ENCODE data around the gene COL23A1. TPM values are rescaled to one million over a fixed set of nuclear protein-coding genes. Genes with fewer than 3 reads are reported as not detected.

COL23A1 gene
- polyA plus RNA-seq, 1 donor (not counting 4 experiments of a cell fraction or from before 2014, with no cell fraction given), result not detected

DNA sequence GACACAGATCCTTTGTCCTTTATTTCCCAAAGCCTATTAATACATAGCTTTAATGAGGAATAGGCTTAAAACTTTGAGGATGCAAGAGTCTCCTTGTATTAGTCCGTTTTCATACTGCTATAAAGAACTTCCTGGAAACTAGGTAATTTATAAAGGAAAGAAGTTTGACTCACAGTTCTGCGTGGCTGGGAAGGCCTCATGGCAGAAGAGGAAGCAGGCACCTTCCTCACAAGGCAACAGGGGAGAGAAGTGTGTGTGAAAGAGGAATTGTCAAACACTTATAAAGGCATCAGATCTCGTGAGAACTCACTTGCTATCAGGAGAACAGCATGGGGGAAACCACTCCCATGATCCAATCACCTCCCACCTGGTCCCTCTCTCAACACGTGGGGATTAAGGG lies 42.1 kb upstream of the COL23A1 start:
- H3K27me3 ChIP-seq (ENCODE audit: control insufficient read depth, extremely low read depth, insufficient read depth, low read length), result no peaks in the 10 kb centered on the region
- H3K9ac ChIP-seq (ENCODE audit: control insufficient read depth, extremely low read depth, insufficient read depth, low read length), result no peak overlapping the region
- FAIRE-seq (no peak), DNase-seq (ENCODE audit: low read depth, low spot score) (no peak)
- H3K4me1 ChIP-seq (ENCODE audit: control insufficient read depth, extremely low read depth, insufficient read depth, low read length), result peaks cover 16% of the 10 kb centered on the region
- no peaks in the 10 kb centered on the region for H4K20me1 ChIP-seq (ENCODE audit: control insufficient read depth, extremely low read depth, insufficient read depth, low read length)
- H3K79me2 ChIP-seq (ENCODE audit: control insufficient read depth, insufficient read depth, low read length), result no peaks in the 10 kb centered on the region
- H3K9me3 ChIP-seq (ENCODE audit: control insufficient read depth, low read depth, low read length), result no peaks in the 10 kb centered on the region
- TF ChIP-seq EZH2 (IDR thresholded peaks at IDR 0.05; ENCODE audit: low read length), result no peak
- TF ChIP-seq, protein P1, sequence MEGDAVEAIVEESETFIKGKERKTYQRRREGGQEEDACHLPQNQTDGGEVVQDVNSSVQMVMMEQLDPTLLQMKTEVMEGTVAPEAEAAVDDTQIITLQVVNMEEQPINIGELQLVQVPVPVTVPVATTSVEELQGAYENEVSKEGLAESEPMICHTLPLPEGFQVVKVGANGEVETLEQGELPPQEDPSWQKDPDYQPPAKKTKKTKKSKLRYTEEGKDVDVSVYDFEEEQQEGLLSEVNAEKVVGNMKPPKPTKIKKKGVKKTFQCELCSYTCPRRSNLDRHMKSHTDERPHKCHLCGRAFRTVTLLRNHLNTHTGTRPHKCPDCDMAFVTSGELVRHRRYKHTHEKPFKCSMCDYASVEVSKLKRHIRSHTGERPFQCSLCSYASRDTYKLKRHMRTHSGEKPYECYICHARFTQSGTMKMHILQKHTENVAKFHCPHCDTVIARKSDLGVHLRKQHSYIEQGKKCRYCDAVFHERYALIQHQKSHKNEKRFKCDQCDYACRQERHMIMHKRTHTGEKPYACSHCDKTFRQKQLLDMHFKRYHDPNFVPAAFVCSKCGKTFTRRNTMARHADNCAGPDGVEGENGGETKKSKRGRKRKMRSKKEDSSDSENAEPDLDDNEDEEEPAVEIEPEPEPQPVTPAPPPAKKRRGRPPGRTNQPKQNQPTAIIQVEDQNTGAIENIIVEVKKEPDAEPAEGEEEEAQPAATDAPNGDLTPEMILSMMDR (optimal IDR thresholded peaks at IDR 0.05 in 1 of 3, IDR thresholded peaks at IDR 0.05 in 1 of 3, conservative IDR thresholded peaks at IDR 0.05 in 1 of 3; ENCODE audit: extremely low read depth in 1 of 3, insufficient read depth in 2 of 3, low read length in 3 of 3), result no peak
- H3K4me3 ChIP-seq (ENCODE audit: control insufficient read depth in 2 of 3, extremely low read depth in 1 of 3, insufficient read depth in 2 of 3, low read depth in 1 of 3, low read length in 3 of 3), result no peak overlapping the region
- dilution Hi-C loops (cut with MboI; ENCODE audit: extremely low pct_ligation_motif_present, low sequenced_read_pairs), result no loop called here
- no peaks in the 10 kb centered on the region for H3K9me1 ChIP-seq (ENCODE audit: control insufficient read depth, extremely low read depth, insufficient read depth, low read length)
- no peak overlapping the region for H3K27ac ChIP-seq (ENCODE audit: control insufficient read depth, insufficient read depth, low read length)
- no peak overlapping the region for H2AFZ ChIP-seq (ENCODE audit: control insufficient read depth, low read length)
- H3K4me2 ChIP-seq (ENCODE audit: control insufficient read depth, extremely low read depth, insufficient read depth, low read depth, low read length), result no peak overlapping the region
- no peaks in the 10 kb centered on the region for H3K36me3 ChIP-seq (ENCODE audit: control insufficient read depth in 2 of 2, extremely low read depth in 1 of 2, insufficient read depth in 2 of 2, low read length in 2 of 2)

DNA sequence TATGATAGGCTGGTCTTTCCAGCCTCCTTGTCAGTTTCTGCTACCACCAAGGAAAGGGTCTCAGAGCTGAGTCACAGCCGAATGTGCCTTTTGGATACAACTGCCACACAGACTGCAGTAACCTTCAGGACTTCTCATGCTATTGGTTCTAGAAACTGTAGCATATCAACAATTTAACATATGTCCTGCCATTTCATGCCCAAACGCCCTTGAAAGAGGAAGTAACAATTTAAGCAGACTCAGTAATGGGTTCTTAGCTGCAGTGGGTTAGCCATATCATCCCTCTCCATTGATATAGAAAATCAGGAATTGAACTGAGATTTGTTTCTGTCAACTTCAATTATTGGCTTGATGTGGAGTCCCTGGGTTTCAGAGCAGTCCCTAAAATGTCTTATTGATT lies 40.8 kb upstream of the COL23A1 start:
- Histone ChIP-seq H3K36me3 (ENCODE audit: control insufficient read depth in 2 of 2, extremely low read depth in 1 of 2, insufficient read depth in 2 of 2, low read length in 2 of 2) (no peaks in the 10 kb centered on the region), H3K4me2 (ENCODE audit: control insufficient read depth, extremely low read depth, insufficient read depth, low read depth, low read length) (no peak overlapping the region), H3K79me2 (ENCODE audit: control insufficient read depth, insufficient read depth, low read length) (peaks cover 9% of the 10 kb centered on the region), H3K4me1 (ENCODE audit: control insufficient read depth, extremely low read depth, insufficient read depth, low read length) (peaks cover 16% of the 10 kb centered on the region), H3K9me1 (ENCODE audit: control insufficient read depth, extremely low read depth, insufficient read depth, low read length) (no peaks in the 10 kb centered on the region), H3K9ac (ENCODE audit: control insufficient read depth, extremely low read depth, insufficient read depth, low read length) (no peak overlapping the region), H4K20me1 (ENCODE audit: control insufficient read depth, extremely low read depth, insufficient read depth, low read length) (no peaks in the 10 kb centered on the region), H3K9me3 (ENCODE audit: control insufficient read depth, low read depth, low read length) (no peaks in the 10 kb centered on the region), H3K27me3 (ENCODE audit: control insufficient read depth, extremely low read depth, insufficient read depth, low read length) (no peaks in the 10 kb centered on the region), H3K4me3 (ENCODE audit: control insufficient read depth in 2 of 3, extremely low read depth in 1 of 3, insufficient read depth in 2 of 3, low read depth in 1 of 3, low read length in 3 of 3) (no peak overlapping the region), H2AFZ (ENCODE audit: control insufficient read depth, low read length) (no peak overlapping the region), H3K27ac (ENCODE audit: control insufficient read depth, insufficient read depth, low read length) (no peak overlapping the region)
- FAIRE-seq (no peak), DNase-seq (ENCODE audit: low read depth, low spot score) (no peak)
- TF ChIP-seq, protein P1 (optimal IDR thresholded peaks at IDR 0.05 in 1 of 3, IDR thresholded peaks at IDR 0.05 in 1 of 3, conservative IDR thresholded peaks at IDR 0.05 in 1 of 3; ENCODE audit: extremely low read depth in 1 of 3, insufficient read depth in 2 of 3, low read length in 3 of 3), result no peak
- TF ChIP-seq EZH2 (IDR thresholded peaks at IDR 0.05; ENCODE audit: low read length), result no peak
- dilution Hi-C loops (cut with MboI; ENCODE audit: extremely low pct_ligation_motif_present, low sequenced_read_pairs), result no loop called here
